Measurements from ENCODE around the gene RPS6KA5. TPM values are rescaled to one million over a fixed set of nuclear protein-coding genes. Genes with fewer than 3 reads are reported as not detected.

RPS6KA5 gene
- total RNA-seq, 4 donors from 2014 or later, result 3.1 to 10.5 (median 8.1) TPM

DNA sequence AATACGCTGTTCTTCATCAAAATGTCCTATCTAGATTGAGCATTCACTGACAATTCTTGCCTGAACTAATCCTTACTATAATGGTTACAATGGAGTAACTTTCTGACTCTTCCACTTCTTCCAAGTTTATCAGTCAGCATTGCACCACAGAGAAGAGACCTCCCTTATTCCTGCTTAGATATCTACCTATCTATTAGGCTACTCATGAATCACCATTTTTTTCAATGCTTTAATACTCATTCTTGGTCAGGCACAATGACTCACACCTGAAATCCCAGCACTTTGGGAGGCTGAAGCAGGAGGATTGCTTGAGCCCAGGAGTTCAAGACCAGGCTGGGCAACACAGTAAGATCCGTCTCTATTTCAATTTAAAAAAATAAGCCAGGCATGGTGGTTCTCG is 39.3 kb downstream of the RPS6KA5 start:
- Histone ChIP-seq H3K27ac (peak overlapping the region in 3 of 4 donors; percentile 74 to 87 (median 86)), H3K4me3 (no peak overlapping the region), H3K27me3 (no peaks in the 10 kb centered on the region), H3K36me3 (no peaks in the 10 kb centered on the region), H3K9me3 (no peaks in the 10 kb centered on the region), H3K4me1 (peaks cover 0 to 15% (median 14%) of the 10 kb centered on the region in 3 donors)
- DNase-seq, result no peak
- 89 to 91% methylated on average over 3 of the region's 3 CpGs for WGBS, 2 donors
- intact Hi-C loops (cut with DNase I), result no loop called here
- TF ChIP-seq, protein P1, sequence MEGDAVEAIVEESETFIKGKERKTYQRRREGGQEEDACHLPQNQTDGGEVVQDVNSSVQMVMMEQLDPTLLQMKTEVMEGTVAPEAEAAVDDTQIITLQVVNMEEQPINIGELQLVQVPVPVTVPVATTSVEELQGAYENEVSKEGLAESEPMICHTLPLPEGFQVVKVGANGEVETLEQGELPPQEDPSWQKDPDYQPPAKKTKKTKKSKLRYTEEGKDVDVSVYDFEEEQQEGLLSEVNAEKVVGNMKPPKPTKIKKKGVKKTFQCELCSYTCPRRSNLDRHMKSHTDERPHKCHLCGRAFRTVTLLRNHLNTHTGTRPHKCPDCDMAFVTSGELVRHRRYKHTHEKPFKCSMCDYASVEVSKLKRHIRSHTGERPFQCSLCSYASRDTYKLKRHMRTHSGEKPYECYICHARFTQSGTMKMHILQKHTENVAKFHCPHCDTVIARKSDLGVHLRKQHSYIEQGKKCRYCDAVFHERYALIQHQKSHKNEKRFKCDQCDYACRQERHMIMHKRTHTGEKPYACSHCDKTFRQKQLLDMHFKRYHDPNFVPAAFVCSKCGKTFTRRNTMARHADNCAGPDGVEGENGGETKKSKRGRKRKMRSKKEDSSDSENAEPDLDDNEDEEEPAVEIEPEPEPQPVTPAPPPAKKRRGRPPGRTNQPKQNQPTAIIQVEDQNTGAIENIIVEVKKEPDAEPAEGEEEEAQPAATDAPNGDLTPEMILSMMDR (IDR thresholded peaks at IDR 0.05), result no peak
- no peak for TF ChIP-seq POLR2A (IDR thresholded peaks at IDR 0.05)

DNA sequence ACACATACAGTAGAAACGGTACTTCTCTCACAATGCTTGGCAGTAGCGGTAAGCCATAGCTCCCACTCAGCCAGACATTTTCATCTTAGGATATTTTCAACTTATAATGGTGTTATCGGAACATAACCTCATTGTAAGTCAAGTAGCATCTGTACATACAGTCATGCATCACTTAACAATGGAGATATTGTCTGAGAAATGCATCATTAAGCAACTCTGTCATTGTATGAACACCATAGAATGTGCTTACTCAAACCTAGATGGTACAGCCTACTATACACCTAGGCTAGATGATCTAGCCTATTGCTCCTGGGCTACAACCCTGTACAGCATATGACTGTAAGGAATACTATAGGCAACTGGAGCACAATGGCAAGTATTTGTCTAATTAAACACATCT is 40.8 kb downstream of the RPS6KA5 start:
- H3K36me3 ChIP-seq, result no peaks in the 10 kb centered on the region
- TF ChIP-seq, protein P1 (IDR thresholded peaks at IDR 0.05), result no peak
- no peak for TF ChIP-seq POLR2A (IDR thresholded peaks at IDR 0.05)
- peaks cover 0 to 18% (median 14%) of the 10 kb centered on the region in 3 donors for H3K4me1 ChIP-seq
- H3K27me3 ChIP-seq, result no peaks in the 10 kb centered on the region
- intact Hi-C loops (cut with DNase I), result no loop called here
- no peak overlapping the region for H3K27ac ChIP-seq
- 91 to 100% methylated on average over 3 of the region's 3 CpGs for WGBS, 2 donors
- H3K9me3 ChIP-seq, result no peaks in the 10 kb centered on the region
- no peak for DNase-seq
- H3K4me3 ChIP-seq, result no peak overlapping the region

GRCh38 chr14:91018481-91018880 is 42.0 kb downstream of the RPS6KA5 start:
- Histone ChIP-seq H3K4me3 (no peak overlapping the region), H3K27ac (no peak overlapping the region), H3K9me3 (no peaks in the 10 kb centered on the region), H3K27me3 (no peaks in the 10 kb centered on the region), H3K4me1 (peaks cover 0 to 24% (median 14%) of the 10 kb centered on the region in 3 donors), H3K36me3 (no peaks in the 10 kb centered on the region)
- 98% methylated on average over 5 of the region's 5 CpGs for WGBS, 2 donors
- no peak for TF ChIP-seq POLR2A (IDR thresholded peaks at IDR 0.05)
- TF ChIP-seq, protein P1 (IDR thresholded peaks at IDR 0.05), result no peak
- intact Hi-C loops (cut with DNase I), result no loop called here
- DNase-seq, result no peak

- Histone ChIP-seq H3K27ac (no peak overlapping the region), H3K36me3 (no peaks in the 10 kb centered on the region), H3K4me3 (no peak overlapping the region), H3K4me1 (peaks cover 4 to 30% (median 5%) of the 10 kb centered on the region in 3 donors), H3K9me3 (no peaks in the 10 kb centered on the region), H3K27me3 (no peaks in the 10 kb centered on the region)
- TF ChIP-seq POLR2A (IDR thresholded peaks at IDR 0.05), result no peak
- intact Hi-C loops (cut with DNase I), result no loop called here
- no peak for DNase-seq
- WGBS, 2 donors, result 92 to 97% methylated on average over 3 of the region's 3 CpGs
Observed at GRCh38 chr14:91016800-91017410, 43.5 kb downstream of the RPS6KA5 start.

DNA sequence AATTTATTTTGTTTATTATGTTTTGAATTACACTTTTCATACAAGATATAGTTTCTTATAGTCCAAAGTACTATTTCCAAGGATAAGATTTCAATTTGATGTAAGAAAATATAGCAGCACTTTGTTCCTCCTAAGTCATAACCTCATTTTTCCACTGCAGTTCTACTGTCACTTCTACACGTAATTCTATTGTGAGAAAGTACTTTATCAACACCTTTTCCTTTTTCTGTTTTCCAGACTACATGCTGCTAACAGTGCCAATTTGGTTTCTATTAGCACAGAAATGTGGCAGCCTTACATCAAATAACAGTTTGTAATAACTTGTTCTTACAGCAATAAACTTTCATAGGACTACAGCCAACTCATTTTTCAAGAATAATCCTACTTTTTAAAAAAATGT is 45.0 kb downstream of the RPS6KA5 start:
- peaks cover 0 to 30% (median 4%) of the 10 kb centered on the region in 3 donors for H3K4me1 ChIP-seq
- no peaks in the 10 kb centered on the region for H3K36me3 ChIP-seq
- TF ChIP-seq POLR2A (IDR thresholded peaks at IDR 0.05), result no peak
- TF ChIP-seq, protein P1 (IDR thresholded peaks at IDR 0.05), result no peak
- intact Hi-C loops (cut with DNase I), result no loop called here
- WGBS, 2 donors, result 21 to 24% methylated on average over 1 of the region's 1 CpG
- no peak overlapping the region for H3K4me3 ChIP-seq
- no peaks in the 10 kb centered on the region for H3K27me3 ChIP-seq
- H3K9me3 ChIP-seq, result no peaks in the 10 kb centered on the region
- no peak overlapping the region for H3K27ac ChIP-seq
- no peak for DNase-seq
